ENCODE measurements around the gene GSX2. TPM values are rescaled to one million over a fixed set of nuclear protein-coding genes. Genes with fewer than 3 reads are reported as not detected.

Gene GSX2
- total and polyA plus RNA-seq, 2 of the 4 experiments (the other 2 are of a cell fraction), result not detected

- ATAC-seq (ENCODE audit: low read depth) (no peak), DNase-seq (no peak)
- H3K4ac ChIP-seq (ENCODE audit: low read depth, low read length), result no peak overlapping the region
- ChIA-PET POLR2A (ENCODE audit: unreplicated experiment) (no interaction called here), CTCF (interaction anchor here (0.7 to 1.3 kb wide), 2 partner anchors 13 to 15 kb away, joined by 4 to 5 read pairs; no protein-coding TSS in a partner anchor)
- no peak overlapping the region for H3K4me2 ChIP-seq (ENCODE audit: low read depth, low read length)
- no TSS peak for BruUV-seq (replicated peaks)
- H4K5ac ChIP-seq (ENCODE audit: low read depth, low read length), result no peak overlapping the region
- no peak overlapping the region for H2BK120ac ChIP-seq (ENCODE audit: low read depth, low read length)
- H3K14ac ChIP-seq (replicated peaks; ENCODE audit: low read depth, low read length), result no peak overlapping the region
- H2BK5ac ChIP-seq (ENCODE audit: low read depth, low read length, poor library complexity, severe bottlenecking), result no peak overlapping the region
- no peak overlapping the region for H2AK9ac ChIP-seq (replicated peaks; ENCODE audit: low read depth, low read length, poor library complexity)
- peaks cover 10% of the 10 kb centered on the region for H3K27me3 ChIP-seq (ENCODE audit: control insufficient read depth, insufficient read depth, low read length)
- H4K20me1 ChIP-seq (ENCODE audit: insufficient read depth, low read length), result no peaks in the 10 kb centered on the region
- no peak overlapping the region for H3K56ac ChIP-seq (ENCODE audit: extremely low read depth, insufficient read depth, low read length)
- no peaks in the 10 kb centered on the region for H3K36me3 ChIP-seq (ENCODE audit: control insufficient read depth, insufficient read depth, low read length)
- 60% methylated on average over 8 of the region's 22 CpGs; no CpG with 5 or more reads in 1 of the 2 experiments for WGBS, 2 experiments (ENCODE audit: extremely low coverage in 2 of 2, insufficient read length in 1 of 2)
- intact Hi-C loops (cut with micrococcal nuclease) (no loop called here), in situ Hi-C loops (cut with MboI; ENCODE audit: low sequenced_read_pairs) (no loop called here), dilution Hi-C loops (cut with HindIII; ENCODE audit: low sequenced_read_pairs, unreplicated experiment) (no loop called here)
- no peak overlapping the region for H2AK5ac ChIP-seq (ENCODE audit: low read depth, low read length)
- no peak overlapping the region for H3K23ac ChIP-seq (ENCODE audit: low read depth, low read length)
- no peaks in the 10 kb centered on the region for H3K79me1 ChIP-seq (ENCODE audit: low read depth in 1 of 2, low read length in 2 of 2)
- H2BK20ac ChIP-seq (ENCODE audit: low read depth, low read length), result no peak overlapping the region
- no peak overlapping the region for H4K91ac ChIP-seq (ENCODE audit: insufficient read depth, low read depth, low read length)
- H2AFZ ChIP-seq (replicated peaks; ENCODE audit: low read length, poor library complexity), result no peak overlapping the region
- H3K4me1 ChIP-seq (ENCODE audit: control insufficient read depth, insufficient read depth, low read length), result no peaks in the 10 kb centered on the region
- H3K18ac ChIP-seq (ENCODE audit: low read depth, low read length), result no peak overlapping the region
- no peak overlapping the region for H3K4me3 ChIP-seq (ENCODE audit: insufficient read depth, low read depth, low read length)
- no peak overlapping the region for H3K27ac ChIP-seq (ENCODE audit: insufficient read depth, low read length)
- H3K9me3 ChIP-seq (ENCODE audit: control insufficient read depth, insufficient read depth, low read length), result no peaks in the 10 kb centered on the region
- TF ChIP-seq POLR2A (IDR thresholded peaks at IDR 0.05; ENCODE audit: low read depth, low read length), result no peak
- no peak for TF ChIP-seq FOS (IDR thresholded peaks at IDR 0.05; ENCODE audit: low read depth, low read length)
- TF ChIP-seq NFE2L2 (IDR thresholded peaks at IDR 0.05; ENCODE audit: low read depth, low read length), result no peak
- no peak for TF ChIP-seq MAZ (IDR thresholded peaks at IDR 0.05; ENCODE audit: borderline replicate concordance, low read depth, low read length)
- TF ChIP-seq MAFK (IDR thresholded peaks at IDR 0.05; ENCODE audit: low read depth, low read length), result no peak
- TF ChIP-seq SMC3 (IDR thresholded peaks at IDR 0.05; ENCODE audit: low read depth, low read length), result no peak
- TF ChIP-seq RAD21 (IDR thresholded peaks at IDR 0.05; ENCODE audit: low read length), result no peak
- no peak for TF ChIP-seq RCOR1 (IDR thresholded peaks at IDR 0.05; ENCODE audit: insufficient replicate concordance, low read length)
- no peak for TF ChIP-seq MXI1 (IDR thresholded peaks at IDR 0.05; ENCODE audit: borderline replicate concordance, low read depth, low read length)
- no peak for TF ChIP-seq CHD1 (IDR thresholded peaks at IDR 0.05; ENCODE audit: low read depth, low read length)
- TF ChIP-seq, protein P1, sequence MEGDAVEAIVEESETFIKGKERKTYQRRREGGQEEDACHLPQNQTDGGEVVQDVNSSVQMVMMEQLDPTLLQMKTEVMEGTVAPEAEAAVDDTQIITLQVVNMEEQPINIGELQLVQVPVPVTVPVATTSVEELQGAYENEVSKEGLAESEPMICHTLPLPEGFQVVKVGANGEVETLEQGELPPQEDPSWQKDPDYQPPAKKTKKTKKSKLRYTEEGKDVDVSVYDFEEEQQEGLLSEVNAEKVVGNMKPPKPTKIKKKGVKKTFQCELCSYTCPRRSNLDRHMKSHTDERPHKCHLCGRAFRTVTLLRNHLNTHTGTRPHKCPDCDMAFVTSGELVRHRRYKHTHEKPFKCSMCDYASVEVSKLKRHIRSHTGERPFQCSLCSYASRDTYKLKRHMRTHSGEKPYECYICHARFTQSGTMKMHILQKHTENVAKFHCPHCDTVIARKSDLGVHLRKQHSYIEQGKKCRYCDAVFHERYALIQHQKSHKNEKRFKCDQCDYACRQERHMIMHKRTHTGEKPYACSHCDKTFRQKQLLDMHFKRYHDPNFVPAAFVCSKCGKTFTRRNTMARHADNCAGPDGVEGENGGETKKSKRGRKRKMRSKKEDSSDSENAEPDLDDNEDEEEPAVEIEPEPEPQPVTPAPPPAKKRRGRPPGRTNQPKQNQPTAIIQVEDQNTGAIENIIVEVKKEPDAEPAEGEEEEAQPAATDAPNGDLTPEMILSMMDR (conservative IDR thresholded peaks at IDR 0.05; ENCODE audit: low read depth, low read length), result no peak
- no peak for TF ChIP-seq ELK1 (IDR thresholded peaks at IDR 0.05; ENCODE audit: borderline replicate concordance, low read depth, low read length)
- TF ChIP-seq, protein P2, sequence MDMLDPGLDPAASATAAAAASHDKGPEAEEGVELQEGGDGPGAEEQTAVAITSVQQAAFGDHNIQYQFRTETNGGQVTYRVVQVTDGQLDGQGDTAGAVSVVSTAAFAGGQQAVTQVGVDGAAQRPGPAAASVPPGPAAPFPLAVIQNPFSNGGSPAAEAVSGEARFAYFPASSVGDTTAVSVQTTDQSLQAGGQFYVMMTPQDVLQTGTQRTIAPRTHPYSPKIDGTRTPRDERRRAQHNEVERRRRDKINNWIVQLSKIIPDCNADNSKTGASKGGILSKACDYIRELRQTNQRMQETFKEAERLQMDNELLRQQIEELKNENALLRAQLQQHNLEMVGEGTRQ (IDR thresholded peaks at IDR 0.05; ENCODE audit: low read depth, low read length), result no peak
- TF ChIP-seq RFX5 (IDR thresholded peaks at IDR 0.05; ENCODE audit: low read depth, low read length), result no peak
- no peak overlapping the region for H3K9ac ChIP-seq (ENCODE audit: low read depth, low read length)
- H2BK15ac ChIP-seq (ENCODE audit: low read depth, low read length), result no peak overlapping the region
- no peaks in the 10 kb centered on the region; the same call in 1 of the 2 replicates for H3K9me1 ChIP-seq (ENCODE audit: insufficient read depth, low read length)
- no peak overlapping the region for H4K8ac ChIP-seq (ENCODE audit: low read depth in 2 of 2, low read length in 2 of 2)
Observed at GRCh38 chr4:54107951-54108748, 8.2 kb downstream of the GSX2 start.

All from IMR-90 (cell line).